H1 (cell line): ENCODE data around the gene CHMP4A. TPM values are rescaled to one million over a fixed set of nuclear protein-coding genes. Genes with fewer than 3 reads are reported as not detected.

ENCODE experiments used
- BACH1 ChIP-seq: IDR thresholded peaks from 2 replicates; pipeline ENCODE4 v1.6.1; 2012; ENCODE audit warnings: low read length, improper control_type of control experiment
- BCL11A ChIP-seq, 2 experiments: IDR thresholded peaks; one replicate each; pipeline ENCODE4 v1.6.1; 2011; ENCODE audit warnings: low read depth in 2 of 2, low read length in 2 of 2, mild to moderate bottlenecking in 2 of 2
- BRCA1 ChIP-seq: IDR thresholded peaks from 2 replicates; pipeline ENCODE4 v1.6.1; 2012; ENCODE audit warnings: low read depth, low read length, improper control_type of control experiment
- CREB1 ChIP-seq: IDR thresholded peaks from 2 replicates; pipeline ENCODE4 v1.6.1; 2012; ENCODE audit warnings: inconsistent platforms
- EP300 ChIP-seq, 2 experiments: IDR thresholded peaks; 1 replicate in 1 of 2; 2 replicates in 1 of 2; pipeline ENCODE4 v1.6.1; 2011 to 2012; ENCODE audit warnings: low read depth in 2 of 2, low read length in 2 of 2, mild to moderate bottlenecking in 2 of 2, borderline replicate concordance in 1 of 2, inconsistent platforms in 1 of 2, moderate library complexity in 1 of 2
- FOSL1 ChIP-seq: IDR thresholded peaks from 2 replicates; pipeline ENCODE4 v1.6.1; 2011; ENCODE audit warnings: mild to moderate bottlenecking, low read depth, low read length, moderate library complexity; ENCODE audit not compliant: insufficient read depth
- HDAC6 ChIP-seq: IDR thresholded peaks from one replicate; pipeline ENCODE4 v1.7.1; 2012; ENCODE audit warnings: low read depth, mild to moderate bottlenecking, inconsistent platforms, low read length, moderate library complexity
- KDM4A ChIP-seq: IDR thresholded peaks from one replicate; pipeline ENCODE4 v1.7.1; 2012; ENCODE audit warnings: low read depth, mild to moderate bottlenecking, moderate library complexity, low read length, inconsistent platforms; ENCODE audit not compliant: severe bottlenecking
- PHF8 ChIP-seq: fragments of 200-600 bp; sonication (generic); conservative IDR thresholded peaks from 2 replicates; pipeline ENCODE4 v1.7.1; 2012; ENCODE audit warnings: low read depth, mild to moderate bottlenecking, inconsistent platforms, low read length, moderate library complexity
- POLR2AphosphoS5 ChIP-seq: IDR thresholded peaks from 2 replicates; pipeline ENCODE4 v1.6.1; 2011; ENCODE audit warnings: low read depth, low read length
- POU5F1 ChIP-seq: IDR thresholded peaks from 2 replicates; pipeline ENCODE4 v1.6.1; 2011; ENCODE audit warnings: low read depth, mild to moderate bottlenecking, low read length, moderate library complexity
- RBBP5 ChIP-seq: IDR thresholded peaks from 2 replicates; pipeline ENCODE4 v1.7.1; 2012; ENCODE audit warnings: low read depth, mild to moderate bottlenecking, inconsistent platforms, low read length, moderate library complexity, borderline replicate concordance
- RFX5 ChIP-seq: IDR thresholded peaks from 2 replicates; pipeline ENCODE4 v1.6.1; 2011; ENCODE audit warnings: low read depth, low read length, improper control_type of control experiment, borderline replicate concordance
- SP1 ChIP-seq: IDR thresholded peaks from 2 replicates; pipeline ENCODE4 v1.6.1; 2011; ENCODE audit warnings: low read depth, low read length
- SP2 ChIP-seq: IDR thresholded peaks from 2 replicates; pipeline ENCODE4 v1.6.1; 2012; ENCODE audit warnings: mild to moderate bottlenecking, low read length, inconsistent platforms
- SP4 ChIP-seq: IDR thresholded peaks from 2 replicates; pipeline ENCODE4 v1.6.1; 2012; ENCODE audit warnings: low read length, inconsistent platforms
- SUZ12 ChIP-seq: fragments of 200-600 bp; sonication (generic); IDR thresholded peaks from 2 replicates; pipeline ENCODE4 v1.6.1; 2012; ENCODE audit warnings: mild to moderate bottlenecking, inconsistent platforms, low read length, moderate library complexity, mixed read lengths
- TAF1 ChIP-seq: IDR thresholded peaks from 2 replicates; pipeline ENCODE4 v1.6.1; 2011; ENCODE audit warnings: mild to moderate bottlenecking, low read depth, low read length
- TAF7 ChIP-seq: optimal IDR thresholded peaks from 2 replicates; pipeline ENCODE3; 2011; ENCODE audit warnings: low read depth, mild to moderate bottlenecking, inconsistent platforms, low read length, moderate library complexity, borderline replicate concordance
- TEAD4 ChIP-seq: IDR thresholded peaks from 2 replicates; pipeline ENCODE4 v1.6.1; 2012; ENCODE audit warnings: low read depth, low read length, inconsistent platforms, mixed read lengths
- polyA plus RNA-seq, 7 experiments: library from polyadenylated mRNA; depleted of rRNA in 3 of 7; stranded (reverse) in 5 of 7; unstranded in 2 of 7; fragments of >200 nt in 5 of 7; fragments of 200-250 nt in 2 of 7; gene quantifications; 1 replicate in 5 of 7; 2 replicates in 1 of 7; 4 replicates in 1 of 7; pipeline versions ENCODE4 v1.2.1 to v1.2.3, GENCODE V29; 2011 to 2013; ENCODE audit warnings: missing spikeins in 2 of 7, mixed read lengths in 2 of 7
- total RNA-seq: library from RNA; stranded (reverse); fragmentation: NEBNext Ultra II Directional; extraction: Animal tissue kit (Norgen Biotek cat#: 25700); gene quantifications from 2 replicates; pipeline ENCODE4 v1.2.1, GENCODE V29; 2021
- TF ChIP-seq, protein P1 (sequence below): IDR thresholded peaks from 2 replicates; pipeline ENCODE4 v1.6.1; 2012; ENCODE audit warnings: low read length, inconsistent platforms
- TF ChIP-seq, protein P2 (sequence below): IDR thresholded peaks from 2 replicates; pipeline ENCODE4 v1.6.1; 2012; ENCODE audit warnings: inconsistent platforms

CHMP4A gene
- total and polyA plus RNA-seq, 2 of the 8 experiments (the other 6 are each of a cell fraction or from before 2014, with no cell fraction given), result 32.9 to 37.6 TPM

DNA sequence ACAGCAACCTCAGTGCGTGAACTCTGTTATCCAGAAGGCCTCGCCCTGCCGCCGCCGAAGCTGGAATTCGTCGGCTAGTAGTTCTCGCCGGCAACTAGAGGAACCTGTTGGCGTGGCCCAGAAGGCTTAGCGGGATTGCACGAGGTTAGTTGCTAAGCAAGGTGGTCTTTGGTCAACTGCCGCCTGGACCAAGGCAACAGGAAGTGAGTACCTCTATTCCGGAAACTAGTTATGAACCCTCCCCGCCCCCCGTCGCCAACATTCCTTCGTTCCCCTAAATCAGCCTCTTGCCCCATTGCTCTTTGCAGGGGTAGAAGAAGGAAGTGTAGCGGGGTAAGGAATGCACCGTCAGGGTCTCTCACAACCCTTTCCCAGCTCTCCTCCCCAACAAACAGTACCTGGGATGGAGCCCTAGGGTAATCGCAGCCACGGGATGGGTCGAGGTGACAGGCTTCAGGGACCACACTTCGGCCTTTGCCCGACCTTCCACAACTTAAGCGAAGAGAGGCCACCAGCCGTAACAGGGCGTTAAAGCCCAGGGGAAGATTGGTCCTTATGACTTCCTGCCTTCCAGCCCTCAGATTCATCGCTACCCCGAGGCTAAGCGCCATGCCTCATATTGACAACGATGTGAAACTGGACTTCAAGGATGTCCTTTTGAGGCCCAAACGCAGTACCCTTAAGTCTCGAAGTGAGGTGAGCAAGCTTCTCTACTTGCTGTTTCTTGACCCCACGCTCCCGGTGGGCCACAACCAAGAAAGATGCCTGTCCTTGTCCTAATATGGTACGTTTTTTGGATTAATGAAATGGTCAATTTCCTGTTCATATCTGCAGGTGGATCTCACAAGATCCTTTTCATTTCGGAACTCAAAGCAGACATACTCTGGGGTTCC is 19.6 kb upstream of the CHMP4A start, which contains the start of gene GMPR2 (continued):
- TF ChIP-seq, protein P1, sequence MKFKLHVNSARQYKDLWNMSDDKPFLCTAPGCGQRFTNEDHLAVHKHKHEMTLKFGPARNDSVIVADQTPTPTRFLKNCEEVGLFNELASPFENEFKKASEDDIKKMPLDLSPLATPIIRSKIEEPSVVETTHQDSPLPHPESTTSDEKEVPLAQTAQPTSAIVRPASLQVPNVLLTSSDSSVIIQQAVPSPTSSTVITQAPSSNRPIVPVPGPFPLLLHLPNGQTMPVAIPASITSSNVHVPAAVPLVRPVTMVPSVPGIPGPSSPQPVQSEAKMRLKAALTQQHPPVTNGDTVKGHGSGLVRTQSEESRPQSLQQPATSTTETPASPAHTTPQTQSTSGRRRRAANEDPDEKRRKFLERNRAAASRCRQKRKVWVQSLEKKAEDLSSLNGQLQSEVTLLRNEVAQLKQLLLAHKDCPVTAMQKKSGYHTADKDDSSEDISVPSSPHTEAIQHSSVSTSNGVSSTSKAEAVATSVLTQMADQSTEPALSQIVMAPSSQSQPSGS, result no peak
- peak; percentile 44; the same call in 1 of the 2 replicates for TF ChIP-seq RFX5
- TF ChIP-seq TAF7, result peak; percentile 45
- TF ChIP-seq SP2, result no peak
- no peak for TF ChIP-seq SUZ12
- no peak for TF ChIP-seq POU5F1
- TF ChIP-seq, protein P2, sequence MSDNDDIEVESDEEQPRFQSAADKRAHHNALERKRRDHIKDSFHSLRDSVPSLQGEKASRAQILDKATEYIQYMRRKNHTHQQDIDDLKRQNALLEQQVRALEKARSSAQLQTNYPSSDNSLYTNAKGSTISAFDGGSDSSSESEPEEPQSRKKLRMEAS, result peak; percentile 81
- TF ChIP-seq BACH1, result no peak
- peak; percentile 63; the same call in 1 of the 2 replicates for TF ChIP-seq PHF8
- no peak for TF ChIP-seq HDAC6
- peak; percentile 57; the same call in 1 of the 2 replicates for TF ChIP-seq POLR2AphosphoS5
- 0 out of 2 replicates have a peak, but pooled peaks have one; percentile 2 for TF ChIP-seq CREB1
- no peak for TF ChIP-seq FOSL1
- 0 out of 3 replicates have a peak, but pooled peaks of 1 of the 2 experiments have one; percentile 14 for TF ChIP-seq EP300 (IDR thresholded peaks at IDR 0.05; ENCODE audit: borderline replicate concordance in 1 of 2, low read depth in 2 of 2, low read length in 2 of 2)
- TF ChIP-seq BCL11A (IDR thresholded peaks at IDR 0.05; ENCODE audit: low read depth in 2 of 2, low read length in 2 of 2), result no peak
- TF ChIP-seq RBBP5, result peak; percentile 53; the same call in 1 of the 2 replicates
- 0 out of 2 replicates have a peak, but pooled peaks have one; percentile 40 for TF ChIP-seq TEAD4
- peak; percentile 9; the same call in 1 of the 2 replicates for TF ChIP-seq SP4
- peak; percentile 60; the same call in 1 of the 2 replicates for TF ChIP-seq TAF1
- no peak for TF ChIP-seq SP1
- TF ChIP-seq KDM4A, result peak; percentile 91
- TF ChIP-seq BRCA1, result no peak
